Measurements from ENCODE around the gene RUSC2.
"Not testable (repeated sequence)": the region's sequence is repeated elsewhere in the genome, so short reads cannot be mapped to it uniquely, and the experiment has no call there.

The RUSC2 gene

GRCh38 chr9:35495984-35496383 lies 6.1 kb downstream of the RUSC2 start:
- no peak overlapping the region for H3K4me3 ChIP-seq (ENCODE audit: low read depth, low read length)
- no peak for TF ChIP-seq CTCF (IDR thresholded peaks at IDR 0.05; ENCODE audit: borderline replicate concordance, insufficient read depth, low read depth, low read length)

- H3K4me3 ChIP-seq (ENCODE audit: low read depth, low read length), result not testable (repeated sequence)
Observed at GRCh38 chr9:35498245-35498644, 8.3 kb downstream of the RUSC2 start.

- TF ChIP-seq CTCF (IDR thresholded peaks at IDR 0.05; ENCODE audit: borderline replicate concordance, insufficient read depth, low read depth, low read length), result no peak
Observed at GRCh38 chr9:35499029-35499700, 9.3 kb downstream of the RUSC2 start.

GRCh38 chr9:35499701-35500030 lies 9.8 kb downstream of the RUSC2 start:
- H3K4me3 ChIP-seq (ENCODE audit: low read depth, low read length), result no peak overlapping the region
- no peak for TF ChIP-seq CTCF (IDR thresholded peaks at IDR 0.05; ENCODE audit: borderline replicate concordance, insufficient read depth, low read depth, low read length)

More at GRCh38 chr9:35499029-35499700, 9.3 kb downstream of the RUSC2 start:
- H3K4me3 ChIP-seq (ENCODE audit: low read depth, low read length), result no peak overlapping the region

- H3K4me3 ChIP-seq (ENCODE audit: low read depth, low read length), result no peak overlapping the region
- TF ChIP-seq CTCF (IDR thresholded peaks at IDR 0.05; ENCODE audit: borderline replicate concordance, insufficient read depth, low read depth, low read length), result no peak
Observed at GRCh38 chr9:35500130-35500748, 10.3 kb downstream of the RUSC2 start.

- TF ChIP-seq CTCF (IDR thresholded peaks at IDR 0.05; ENCODE audit: borderline replicate concordance, insufficient read depth, low read depth, low read length), result no peak
- no peak overlapping the region for H3K4me3 ChIP-seq (ENCODE audit: low read depth, low read length)
Observed at GRCh38 chr9:35501946-35502345, 12.0 kb downstream of the RUSC2 start.

GRCh38 chr9:35506359-35506758 lies 16.4 kb downstream of the RUSC2 start:
- no peak for TF ChIP-seq CTCF (IDR thresholded peaks at IDR 0.05; ENCODE audit: borderline replicate concordance, insufficient read depth, low read depth, low read length)
- H3K4me3 ChIP-seq (ENCODE audit: low read depth, low read length), result no peak overlapping the region
